Activated CD4-positive, alpha-beta T cell treated with anti-CD3 and anti-CD28 coated beads, Interleukin-10, Interleukin-2, amounts not matched to agents 100 ng/mL and 50 ng/mL, durations not matched to agents 16 hours and 8 hours (primary cell): ENCODE measurements around the gene IRX2.

Experiments
- DNase-seq: peaks from one replicate; pipeline ENCODE4 v3.0.0-alpha.2; 2020

Gene IRX2

GRCh38 chr5:2711446-2712425 lies 39.7 kb downstream of the IRX2 start:
- no peak for DNase-seq

GRCh38 chr5:2710910-2711309 lies 40.6 kb downstream of the IRX2 start:
- no peak for DNase-seq

- no peak for DNase-seq
Observed at GRCh38 chr5:2709976-2710689, 41.3 kb downstream of the IRX2 start.

DNA sequence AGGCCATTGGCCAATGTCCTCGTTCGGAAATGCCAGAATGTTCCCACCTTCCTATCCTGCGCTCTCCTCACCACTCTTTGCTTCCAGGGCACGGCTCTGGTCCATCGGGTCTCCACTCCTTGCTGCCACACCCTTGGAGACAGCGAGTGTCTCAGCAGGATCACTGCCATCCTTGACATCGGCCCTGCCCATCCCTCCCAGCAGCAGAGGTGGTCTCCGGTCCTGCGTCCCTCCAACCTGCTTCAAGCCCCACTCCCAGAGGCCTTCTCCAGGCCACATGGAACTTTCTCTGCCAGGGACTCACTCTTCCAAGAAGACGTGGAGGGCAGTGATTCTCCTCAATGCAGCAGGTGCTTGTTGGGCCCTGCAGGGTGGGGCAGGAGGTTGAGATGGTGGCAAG lies 42.7 kb downstream of the IRX2 start:
- no peak for DNase-seq

- DNase-seq = no peak
Observed at GRCh38 chr5:2708132-2708531, 43.3 kb downstream of the IRX2 start.

GRCh38 chr5:2705861-2706260 lies 45.6 kb downstream of the IRX2 start:
- no peak for DNase-seq

DNA sequence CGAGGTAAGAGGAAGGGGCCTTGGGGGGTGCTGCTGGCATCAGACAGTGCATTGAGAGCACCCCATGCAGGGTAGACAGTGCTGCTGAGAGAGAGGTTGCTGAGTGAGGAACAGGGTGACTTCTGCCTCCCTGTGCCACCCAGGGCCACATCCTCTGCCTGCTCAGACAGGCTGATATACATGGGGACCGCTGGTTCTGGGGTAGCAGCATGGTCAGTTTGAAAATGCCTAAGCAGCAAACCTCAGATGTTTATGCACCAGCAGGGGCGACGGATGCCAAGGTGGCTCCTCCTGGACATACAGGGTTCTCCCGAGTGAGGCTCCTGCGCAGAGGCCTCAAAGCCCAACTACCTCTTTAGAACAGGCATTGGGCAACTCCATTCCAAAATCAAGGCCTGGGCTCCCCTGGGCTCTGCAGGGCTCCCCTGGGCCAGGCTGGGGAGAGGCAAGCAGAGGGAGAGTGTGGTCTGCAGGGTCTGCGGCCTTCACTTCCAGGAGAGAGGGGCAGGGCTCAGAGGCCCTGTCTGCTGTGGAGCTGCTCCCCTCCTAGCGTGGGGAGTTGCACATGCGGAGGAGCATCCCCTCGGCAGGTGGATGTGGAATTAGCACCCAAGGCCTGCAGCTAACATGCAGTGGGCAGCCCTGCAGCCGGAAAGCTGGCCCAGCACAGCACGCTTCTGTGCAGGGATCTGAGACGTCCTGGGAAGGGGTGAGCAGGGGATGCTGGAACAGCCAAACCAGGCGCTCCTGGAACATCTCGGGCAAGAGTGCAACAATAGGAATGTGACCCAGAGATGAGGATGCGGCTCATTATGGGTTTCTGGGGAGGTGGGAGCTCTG lies 46.5 kb downstream of the IRX2 start:
- DNase-seq = no peak

DNA sequence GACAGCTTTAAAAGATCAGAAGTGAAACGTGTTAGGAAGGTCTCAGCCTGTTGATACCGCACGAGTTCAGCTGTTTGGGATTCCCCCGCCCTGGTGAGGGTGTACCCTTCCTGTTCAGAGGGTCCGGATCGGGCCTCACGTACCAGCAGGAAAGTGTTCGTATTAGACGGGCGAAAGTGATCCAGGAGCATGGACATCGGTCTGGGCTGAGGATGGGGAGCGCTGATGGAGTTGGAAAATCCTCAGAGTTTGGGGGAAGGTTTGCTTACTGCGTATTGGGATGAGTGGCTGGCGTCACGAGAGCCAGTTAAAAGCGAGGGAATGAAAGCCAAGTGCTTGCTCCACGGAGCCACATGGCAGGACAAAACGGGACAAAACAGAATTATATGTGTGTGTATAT lies 47.4 kb downstream of the IRX2 start:
- DNase-seq = no peak

DNA sequence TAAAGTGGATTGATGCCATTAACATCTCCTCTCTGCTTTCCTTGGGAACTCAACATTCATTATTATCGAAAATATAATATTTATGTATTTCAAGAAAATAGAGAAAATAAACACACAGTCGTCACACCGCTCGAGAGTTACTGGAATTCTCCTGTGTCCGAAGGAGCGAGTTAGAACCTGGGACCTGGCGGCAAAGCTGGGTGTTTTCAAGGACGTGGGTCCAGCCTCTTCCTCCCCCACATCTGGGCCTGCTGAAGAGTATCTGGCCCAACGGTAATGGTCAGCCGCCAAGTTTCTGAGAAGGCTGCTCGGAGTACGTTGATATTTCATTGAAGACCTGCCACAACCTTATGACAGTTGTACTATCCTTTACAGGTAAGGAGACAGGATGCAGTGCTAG lies 47.9 kb downstream of the IRX2 start:
- no peak for DNase-seq

DNA sequence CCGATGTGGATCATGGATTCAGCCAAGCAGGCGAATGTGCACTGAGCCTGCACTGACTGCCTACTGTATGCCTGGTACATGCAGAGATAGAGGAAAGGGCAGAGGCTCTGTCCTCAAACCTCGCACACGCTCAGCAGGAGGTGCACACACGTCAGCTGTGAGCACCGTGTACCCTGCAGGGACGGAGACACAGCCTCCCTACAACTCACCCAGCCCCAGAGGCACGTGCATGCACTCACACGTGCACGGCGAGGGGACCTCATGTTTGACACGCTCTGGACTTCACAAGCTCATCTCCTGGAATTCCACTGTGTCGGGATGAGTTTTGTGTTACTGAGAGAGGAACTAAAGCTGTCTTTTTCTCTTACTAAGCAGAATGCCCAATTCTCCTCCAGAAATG lies 48.4 kb downstream of the IRX2 start:
- DNase-seq = no peak

DNA sequence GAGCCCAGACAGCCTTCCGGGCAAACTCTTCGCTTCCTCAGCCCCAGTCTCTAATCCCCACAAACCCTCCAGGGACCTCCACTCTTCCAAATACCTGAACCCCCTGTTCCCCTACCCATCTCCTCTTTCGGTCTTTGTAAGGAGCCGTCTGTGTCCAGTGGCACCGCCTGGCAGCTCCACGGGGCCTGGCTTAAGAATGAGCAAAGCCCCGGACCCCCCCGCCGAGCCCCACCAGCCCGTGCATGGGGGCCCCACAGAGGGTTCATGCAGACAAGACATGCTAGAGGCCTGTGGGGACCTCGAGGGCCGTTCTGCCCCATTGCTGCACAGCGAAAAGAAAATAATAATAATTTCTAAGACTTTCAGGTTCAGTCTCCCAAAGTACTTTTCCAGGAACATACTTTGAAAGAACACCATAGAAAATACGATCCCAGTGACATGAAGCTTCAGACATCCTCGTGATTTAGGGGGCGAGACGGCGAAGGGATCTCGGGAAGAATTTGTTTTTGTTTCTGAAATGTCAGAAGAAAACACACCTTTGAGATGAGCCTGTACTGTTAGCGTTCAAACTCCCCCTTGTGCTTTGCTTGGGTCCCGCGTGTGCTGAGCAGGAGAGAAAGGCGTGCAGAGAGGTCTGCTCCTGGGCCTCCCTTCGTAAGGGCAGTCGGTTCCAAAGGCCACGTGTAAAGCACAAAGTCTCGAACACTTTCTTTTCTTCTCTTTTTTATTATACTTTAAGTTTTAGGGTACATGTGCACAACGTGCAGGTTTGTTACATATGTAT lies 49.2 kb downstream of the IRX2 start:
- no peak for DNase-seq

DNA sequence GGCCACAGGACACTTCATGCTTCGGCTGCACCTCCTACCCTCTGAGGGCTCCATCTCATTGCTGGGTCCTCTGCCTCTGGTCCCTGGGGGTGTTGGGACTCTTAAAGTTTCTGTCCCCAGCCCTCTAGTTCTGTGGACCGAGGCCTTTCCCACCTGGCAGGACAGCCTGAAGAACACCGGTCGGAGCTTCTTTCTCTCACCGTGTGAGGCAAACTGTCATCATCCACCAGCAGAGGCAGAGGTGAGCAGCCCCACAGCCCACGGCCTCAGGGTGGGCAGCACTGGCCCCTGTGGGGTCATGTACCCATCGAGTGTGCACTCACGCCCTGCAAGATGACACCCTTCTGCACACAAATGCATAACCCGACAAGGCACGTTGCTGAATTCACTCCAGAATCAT lies 49.9 kb downstream of the IRX2 start:
- DNase-seq = no peak

GRCh38 chr5:2700876-2701275 lies 50.6 kb downstream of the IRX2 start:
- DNase-seq = no peak

- no peak for DNase-seq
Observed at GRCh38 chr5:2699686-2700085, 51.8 kb downstream of the IRX2 start.

- DNase-seq = no peak
Observed at GRCh38 chr5:2699231-2699630, 52.2 kb downstream of the IRX2 start.

DNA sequence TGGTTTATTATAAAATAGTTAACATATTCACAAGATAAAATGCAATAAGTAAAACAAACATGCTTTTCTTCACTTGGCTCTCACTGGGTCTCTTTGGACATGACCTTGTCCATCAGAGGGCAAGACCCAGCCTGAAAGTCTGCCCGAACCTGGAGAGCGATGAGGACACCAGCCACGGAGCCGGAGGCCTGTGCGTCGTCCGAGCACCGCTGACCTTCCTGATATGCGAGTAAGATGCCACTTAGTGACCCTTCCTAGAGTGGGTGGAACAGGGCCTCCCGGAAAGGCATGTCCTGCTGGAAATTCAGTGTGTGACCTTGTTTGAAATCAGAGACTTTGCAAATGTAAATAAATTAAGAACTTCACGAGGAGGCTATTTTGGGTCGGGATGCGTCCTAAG lies 52.9 kb downstream of the IRX2 start:
- DNase-seq = no peak

DNA sequence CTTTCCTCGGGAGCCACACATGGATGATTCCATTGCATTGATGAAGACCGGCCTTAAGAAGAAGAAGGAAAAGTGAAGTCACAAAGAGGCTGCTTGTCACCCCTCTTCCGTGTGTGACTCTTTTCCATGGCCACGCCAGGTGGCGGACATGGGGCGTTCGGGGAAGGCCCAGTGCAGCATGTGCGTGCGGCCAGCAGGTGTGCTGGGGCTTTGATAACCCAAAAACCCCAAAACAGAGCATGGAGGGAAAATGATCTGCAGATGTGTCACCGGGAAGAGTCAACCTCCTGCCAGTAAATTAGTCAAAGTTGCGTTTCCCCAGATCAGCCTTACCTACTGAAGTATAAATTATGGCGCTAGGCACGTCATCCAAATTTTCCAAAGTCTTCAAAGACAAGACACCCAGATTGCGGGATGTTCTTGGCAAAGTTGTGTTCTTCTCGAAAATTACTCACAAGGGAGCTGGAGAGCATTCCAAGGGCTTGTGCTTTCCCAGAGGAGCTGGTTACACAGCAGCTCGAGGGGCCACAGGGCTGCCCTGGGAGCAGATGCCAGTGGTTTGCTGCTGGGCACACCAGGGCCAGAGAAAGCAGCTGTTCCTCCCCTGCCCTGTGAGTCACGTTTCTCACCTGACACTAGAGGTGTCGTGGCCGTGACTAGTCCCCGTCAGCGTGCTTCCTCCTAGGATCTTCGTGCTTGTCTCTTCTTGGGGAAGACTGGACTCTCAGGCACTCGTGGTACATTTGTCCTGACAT lies 53.9 kb downstream of the IRX2 start:
- no peak for DNase-seq

DNA sequence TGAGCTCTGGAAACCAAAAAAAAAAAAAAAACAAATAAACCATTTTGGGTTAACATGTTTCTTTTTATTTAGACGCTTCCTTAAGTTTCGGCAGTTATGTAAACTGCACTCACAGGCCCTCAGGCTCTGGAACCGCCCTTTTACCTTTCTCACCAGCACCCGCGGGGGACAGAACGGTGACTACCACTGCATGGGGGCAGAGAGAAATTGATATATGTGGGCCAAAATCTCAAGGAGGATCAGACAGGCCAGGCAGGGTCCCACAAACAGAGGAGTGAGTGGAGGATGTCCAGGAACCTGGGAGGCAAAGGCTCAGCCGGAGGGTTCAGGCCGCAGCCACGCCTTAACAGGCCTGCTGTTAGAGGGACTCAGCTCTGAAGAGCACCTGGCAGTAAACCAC lies 54.4 kb downstream of the IRX2 start:
- no peak for DNase-seq
